Thyroid gland (tissue), 4 donors: ENCODE measurements around the gene FHIT.

Experiments
- POLR2A ChIP-seq, 2 donors: fragments of 450-650 bp; IDR thresholded peaks; one replicate each; pipeline ENCODE4 v1.6.1; 2017; ENCODE audit warnings: antibody characterized with exemption in 2 of 2, mild to moderate bottlenecking in 2 of 2, moderate library complexity in 1 of 2
- TF ChIP-seq, protein P1 (sequence below), 6 experiments: fragments of 200-600 bp in 3 of 6; fragments of 450-650 bp in 3 of 6; sonication (generic) in 3 of 6; IDR thresholded peaks; one replicate each; pipeline ENCODE4 v1.5.1; 2016 to 2019; ENCODE audit warnings: antibody characterized with exemption in 6 of 6, mild to moderate bottlenecking in 2 of 6, inconsistent platforms in 1 of 6, moderate library complexity in 1 of 6

GRCh38 chr3:60552581-60552980, 698.7 kb downstream of the FHIT start:
- no peak for TF ChIP-seq POLR2A (IDR thresholded peaks at IDR 0.05)
- TF ChIP-seq, protein P1, sequence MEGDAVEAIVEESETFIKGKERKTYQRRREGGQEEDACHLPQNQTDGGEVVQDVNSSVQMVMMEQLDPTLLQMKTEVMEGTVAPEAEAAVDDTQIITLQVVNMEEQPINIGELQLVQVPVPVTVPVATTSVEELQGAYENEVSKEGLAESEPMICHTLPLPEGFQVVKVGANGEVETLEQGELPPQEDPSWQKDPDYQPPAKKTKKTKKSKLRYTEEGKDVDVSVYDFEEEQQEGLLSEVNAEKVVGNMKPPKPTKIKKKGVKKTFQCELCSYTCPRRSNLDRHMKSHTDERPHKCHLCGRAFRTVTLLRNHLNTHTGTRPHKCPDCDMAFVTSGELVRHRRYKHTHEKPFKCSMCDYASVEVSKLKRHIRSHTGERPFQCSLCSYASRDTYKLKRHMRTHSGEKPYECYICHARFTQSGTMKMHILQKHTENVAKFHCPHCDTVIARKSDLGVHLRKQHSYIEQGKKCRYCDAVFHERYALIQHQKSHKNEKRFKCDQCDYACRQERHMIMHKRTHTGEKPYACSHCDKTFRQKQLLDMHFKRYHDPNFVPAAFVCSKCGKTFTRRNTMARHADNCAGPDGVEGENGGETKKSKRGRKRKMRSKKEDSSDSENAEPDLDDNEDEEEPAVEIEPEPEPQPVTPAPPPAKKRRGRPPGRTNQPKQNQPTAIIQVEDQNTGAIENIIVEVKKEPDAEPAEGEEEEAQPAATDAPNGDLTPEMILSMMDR (IDR thresholded peaks at IDR 0.05), result no peak
